ENCODE results near the gene PLCB4.

DNA sequence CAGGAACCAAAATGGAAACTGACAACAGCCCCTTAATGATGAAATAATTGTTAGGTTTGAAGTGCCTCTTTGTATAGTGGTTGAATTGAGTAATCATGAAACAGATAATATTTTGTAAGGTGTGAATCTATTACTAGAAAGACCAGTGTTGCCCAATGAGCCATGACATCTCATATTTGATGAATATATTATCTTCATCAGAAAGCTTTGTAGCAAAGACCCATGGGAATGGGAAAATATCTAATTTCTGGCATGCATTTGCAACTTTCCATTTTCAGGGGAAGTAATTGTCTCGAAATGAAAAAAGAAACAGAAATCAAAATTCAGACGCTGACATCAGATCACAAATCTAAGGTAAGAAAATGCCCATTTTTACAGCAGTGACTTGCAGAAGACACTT, 388.2 kb downstream of the PLCB4 start:
- TF ChIP-seq, protein P1, sequence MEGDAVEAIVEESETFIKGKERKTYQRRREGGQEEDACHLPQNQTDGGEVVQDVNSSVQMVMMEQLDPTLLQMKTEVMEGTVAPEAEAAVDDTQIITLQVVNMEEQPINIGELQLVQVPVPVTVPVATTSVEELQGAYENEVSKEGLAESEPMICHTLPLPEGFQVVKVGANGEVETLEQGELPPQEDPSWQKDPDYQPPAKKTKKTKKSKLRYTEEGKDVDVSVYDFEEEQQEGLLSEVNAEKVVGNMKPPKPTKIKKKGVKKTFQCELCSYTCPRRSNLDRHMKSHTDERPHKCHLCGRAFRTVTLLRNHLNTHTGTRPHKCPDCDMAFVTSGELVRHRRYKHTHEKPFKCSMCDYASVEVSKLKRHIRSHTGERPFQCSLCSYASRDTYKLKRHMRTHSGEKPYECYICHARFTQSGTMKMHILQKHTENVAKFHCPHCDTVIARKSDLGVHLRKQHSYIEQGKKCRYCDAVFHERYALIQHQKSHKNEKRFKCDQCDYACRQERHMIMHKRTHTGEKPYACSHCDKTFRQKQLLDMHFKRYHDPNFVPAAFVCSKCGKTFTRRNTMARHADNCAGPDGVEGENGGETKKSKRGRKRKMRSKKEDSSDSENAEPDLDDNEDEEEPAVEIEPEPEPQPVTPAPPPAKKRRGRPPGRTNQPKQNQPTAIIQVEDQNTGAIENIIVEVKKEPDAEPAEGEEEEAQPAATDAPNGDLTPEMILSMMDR (IDR thresholded peaks at IDR 0.05) = no peak
- TF ChIP-seq EP300 (IDR thresholded peaks at IDR 0.05) (no peak), POLR2A (IDR thresholded peaks at IDR 0.05; ENCODE audit: low read depth) (no peak), POLR2AphosphoS5 (IDR thresholded peaks at IDR 0.05) (no peak)
